ENCODE results near the gene SLC22A16.

Gene SLC22A16

DNA sequence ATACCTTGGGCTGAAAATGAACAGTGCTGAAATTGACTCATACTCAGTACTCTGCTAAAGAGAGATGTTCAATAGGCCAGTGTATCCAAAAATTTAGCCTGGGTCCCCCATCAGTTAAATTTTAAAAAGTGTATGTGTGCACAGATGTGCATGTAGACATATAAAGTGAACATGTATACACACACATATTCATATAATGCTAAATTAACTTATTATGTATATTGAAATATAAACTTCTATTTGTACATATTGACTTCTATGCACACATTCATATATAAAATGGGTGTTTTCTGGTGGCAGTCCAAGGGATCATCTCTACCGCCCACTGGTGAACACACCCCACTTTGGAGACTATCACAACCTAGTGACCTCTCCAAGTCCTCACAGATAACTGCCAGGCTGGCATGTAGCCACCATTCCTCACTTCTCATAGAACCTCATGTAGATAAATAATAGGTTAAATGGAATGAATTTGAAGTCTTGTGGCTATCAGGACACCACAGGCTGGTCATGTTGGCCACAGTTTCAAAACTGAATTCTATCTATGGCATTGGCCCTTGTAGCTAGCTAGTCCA is 8.8 kb downstream of the SLC22A16 start:
- H3K27me3 ChIP-seq (ENCODE audit: low read length): no peaks in the 10 kb centered on the region
- TF ChIP-seq EZH2phosphoT487 (conservative IDR thresholded peaks at IDR 0.05; ENCODE audit: low read length): no peak
- TF ChIP-seq, protein P1, sequence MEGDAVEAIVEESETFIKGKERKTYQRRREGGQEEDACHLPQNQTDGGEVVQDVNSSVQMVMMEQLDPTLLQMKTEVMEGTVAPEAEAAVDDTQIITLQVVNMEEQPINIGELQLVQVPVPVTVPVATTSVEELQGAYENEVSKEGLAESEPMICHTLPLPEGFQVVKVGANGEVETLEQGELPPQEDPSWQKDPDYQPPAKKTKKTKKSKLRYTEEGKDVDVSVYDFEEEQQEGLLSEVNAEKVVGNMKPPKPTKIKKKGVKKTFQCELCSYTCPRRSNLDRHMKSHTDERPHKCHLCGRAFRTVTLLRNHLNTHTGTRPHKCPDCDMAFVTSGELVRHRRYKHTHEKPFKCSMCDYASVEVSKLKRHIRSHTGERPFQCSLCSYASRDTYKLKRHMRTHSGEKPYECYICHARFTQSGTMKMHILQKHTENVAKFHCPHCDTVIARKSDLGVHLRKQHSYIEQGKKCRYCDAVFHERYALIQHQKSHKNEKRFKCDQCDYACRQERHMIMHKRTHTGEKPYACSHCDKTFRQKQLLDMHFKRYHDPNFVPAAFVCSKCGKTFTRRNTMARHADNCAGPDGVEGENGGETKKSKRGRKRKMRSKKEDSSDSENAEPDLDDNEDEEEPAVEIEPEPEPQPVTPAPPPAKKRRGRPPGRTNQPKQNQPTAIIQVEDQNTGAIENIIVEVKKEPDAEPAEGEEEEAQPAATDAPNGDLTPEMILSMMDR (IDR thresholded peaks at IDR 0.05; ENCODE audit: insufficient read depth, low read length, poor library complexity, severe bottlenecking): no peak

DNA sequence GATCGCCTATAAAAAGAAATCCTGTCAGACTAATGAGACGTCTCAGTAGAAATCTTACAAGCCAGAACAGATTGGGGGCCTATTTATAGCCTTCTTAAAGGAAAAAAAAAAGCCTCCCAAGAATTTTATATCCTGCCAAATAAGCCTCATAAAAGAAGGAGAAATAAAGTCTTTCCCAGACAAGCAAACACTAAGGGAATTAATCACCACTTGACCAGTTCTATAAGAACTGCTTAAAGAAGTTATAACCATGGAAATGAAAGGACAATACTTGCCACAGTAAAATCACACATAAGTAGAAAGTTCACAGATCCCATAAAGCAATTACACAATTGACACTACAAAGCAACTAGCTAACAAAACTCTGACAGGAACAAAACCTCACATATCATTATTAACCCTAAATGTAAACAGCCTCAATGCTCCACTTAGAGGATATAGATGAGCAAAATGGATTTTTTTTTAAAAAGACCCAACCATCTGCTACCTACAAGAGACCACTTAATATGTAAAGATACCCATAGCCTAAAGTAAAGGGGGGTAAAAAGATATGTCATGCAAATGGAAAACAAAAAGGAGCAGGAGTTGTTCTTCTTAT is 13.4 kb downstream of the SLC22A16 start:
- no peak overlapping the region for H3K4me2 ChIP-seq (ENCODE audit: low read depth, low read length, poor library complexity, severe bottlenecking)
- no peaks in the 10 kb centered on the region for H3F3A ChIP-seq (ENCODE audit: insufficient read depth)
- no peak overlapping the region for H2AFZ ChIP-seq (ENCODE audit: low read depth, low read length, severe bottlenecking)
- no peaks in the 10 kb centered on the region for H3K79me2 ChIP-seq (ENCODE audit: insufficient read depth, low read length)
- no peaks in the 10 kb centered on the region for H3K36me3 ChIP-seq (ENCODE audit: low read length)
- H3K9me3 ChIP-seq (ENCODE audit: insufficient read depth, low read length): peaks cover 7% of the 10 kb centered on the region; the same call in 1 of the 2 replicates
- H3K27ac ChIP-seq (ENCODE audit: low read depth, low read length): no peak overlapping the region
- no peak overlapping the region for H3K9ac ChIP-seq (ENCODE audit: low read length)
- no peaks in the 10 kb centered on the region for H4K20me1 ChIP-seq (ENCODE audit: low read depth, low read length)
- H3K4me3 ChIP-seq (ENCODE audit: insufficient read depth, low read length, poor library complexity, severe bottlenecking): no peak overlapping the region
- no peaks in the 10 kb centered on the region for H3K27me3 ChIP-seq (ENCODE audit: low read length)
- TF ChIP-seq, protein P1 (IDR thresholded peaks at IDR 0.05; ENCODE audit: insufficient read depth, low read length, poor library complexity, severe bottlenecking): no peak
- TF ChIP-seq EZH2phosphoT487 (conservative IDR thresholded peaks at IDR 0.05; ENCODE audit: low read length): no peak
- H3K9me2 ChIP-seq (replicated peaks; ENCODE audit: insufficient read depth, low read length): no peaks in the 10 kb centered on the region

More for the DNA sequence above, 8.8 kb downstream of the SLC22A16 start:
- Histone ChIP-seq H3K9me3 (ENCODE audit: insufficient read depth, low read length) (peaks cover 5% of the 10 kb centered on the region; the same call in 1 of the 2 replicates), H3K4me2 (ENCODE audit: low read depth, low read length, poor library complexity, severe bottlenecking) (no peak overlapping the region), H3K27ac (ENCODE audit: low read depth, low read length) (no peak overlapping the region), H3K9ac (ENCODE audit: low read length) (no peak overlapping the region), H4K20me1 (ENCODE audit: low read depth, low read length) (no peaks in the 10 kb centered on the region), H3F3A (ENCODE audit: insufficient read depth) (no peaks in the 10 kb centered on the region), H3K79me2 (ENCODE audit: insufficient read depth, low read length) (no peaks in the 10 kb centered on the region), H3K9me2 (replicated peaks; ENCODE audit: insufficient read depth, low read length) (no peaks in the 10 kb centered on the region), H3K4me3 (ENCODE audit: insufficient read depth, low read length, poor library complexity, severe bottlenecking) (no peak overlapping the region), H2AFZ (ENCODE audit: low read depth, low read length, severe bottlenecking) (no peak overlapping the region), H3K36me3 (ENCODE audit: low read length) (no peaks in the 10 kb centered on the region)

GRCh38 chr6:110461376-110461775 is 15.0 kb downstream of the SLC22A16 start:
- no peak overlapping the region for H3K4me3 ChIP-seq (ENCODE audit: insufficient read depth, low read length, poor library complexity, severe bottlenecking)
- H3K27me3 ChIP-seq (ENCODE audit: low read length): no peaks in the 10 kb centered on the region

More at GRCh38 chr6:110461376-110461775, 15.0 kb downstream of the SLC22A16 start:
- no peaks in the 10 kb centered on the region for H3K79me2 ChIP-seq (ENCODE audit: insufficient read depth, low read length)
- no peak overlapping the region for H3K27ac ChIP-seq (ENCODE audit: low read depth, low read length)
- H3K9ac ChIP-seq (ENCODE audit: low read length): no peak overlapping the region
- H4K20me1 ChIP-seq (ENCODE audit: low read depth, low read length): no peaks in the 10 kb centered on the region
- no peaks in the 10 kb centered on the region for H3K9me2 ChIP-seq (replicated peaks; ENCODE audit: insufficient read depth, low read length)
- TF ChIP-seq, protein P1 (IDR thresholded peaks at IDR 0.05; ENCODE audit: insufficient read depth, low read length, poor library complexity, severe bottlenecking): no peak
- TF ChIP-seq EZH2phosphoT487 (conservative IDR thresholded peaks at IDR 0.05; ENCODE audit: low read length): no peak
- peaks cover 7% of the 10 kb centered on the region; the same call in 1 of the 2 replicates for H3K9me3 ChIP-seq (ENCODE audit: insufficient read depth, low read length)
- no peaks in the 10 kb centered on the region for H3K36me3 ChIP-seq (ENCODE audit: low read length)
- H2AFZ ChIP-seq (ENCODE audit: low read depth, low read length, severe bottlenecking): no peak overlapping the region
- H3F3A ChIP-seq (ENCODE audit: insufficient read depth): no peaks in the 10 kb centered on the region
- no peak overlapping the region for H3K4me2 ChIP-seq (ENCODE audit: low read depth, low read length, poor library complexity, severe bottlenecking)

All from SU-DHL-6 (cell line).